ENCODE data around the gene PFKL. TPM values are rescaled to one million over a fixed set of nuclear protein-coding genes. Genes with fewer than 3 reads are reported as not detected.
A peak's percentile ranks its signal among the peaks of the same experiment; 100 is the strongest.

Gene PFKL
- total RNA-seq, 1 experiment from 2014 or later: 90.2 TPM

DNA sequence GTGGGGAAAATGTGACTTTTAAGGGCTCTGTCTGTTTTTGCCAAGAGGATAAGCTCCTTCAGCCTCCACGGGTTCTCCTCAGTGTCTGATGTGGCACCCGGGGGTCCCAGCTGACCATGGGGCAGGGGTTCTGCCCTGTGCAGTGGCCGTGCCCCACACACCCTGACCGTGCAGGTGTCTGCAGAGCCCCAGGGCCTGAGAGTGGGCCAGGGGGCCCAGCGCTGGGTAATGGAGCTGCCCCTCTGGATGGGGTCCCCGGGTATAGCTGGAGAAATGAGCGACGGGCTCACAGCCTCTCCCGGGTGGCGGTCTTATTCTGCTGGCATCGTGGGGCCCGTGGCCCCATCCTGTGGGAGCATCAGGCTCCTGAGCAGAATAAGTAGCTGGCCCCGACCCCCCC lies 2.9 kb upstream of the PFKL start:
- BruUV-seq (replicated peaks): no TSS peak
- Mint-ChIP-seq H3K27ac (ENCODE audit: low read depth, unreplicated experiment) (no peak overlapping the region), H3K4me1 (ENCODE audit: insufficient read depth, unreplicated experiment) (no peaks in the 10 kb centered on the region), H3K36me3 (ENCODE audit: insufficient read depth, unreplicated experiment) (no peaks in the 10 kb centered on the region), H3K27me3 (ENCODE audit: insufficient read depth, unreplicated experiment) (no peaks in the 10 kb centered on the region), H3K4me3 (ENCODE audit: unreplicated experiment) (no peak overlapping the region), H3K9me3 (ENCODE audit: unreplicated experiment) (no peaks in the 10 kb centered on the region)
- intact Hi-C loops (cut with micrococcal nuclease): no loop called here
- TF ChIP-seq, protein P1, sequence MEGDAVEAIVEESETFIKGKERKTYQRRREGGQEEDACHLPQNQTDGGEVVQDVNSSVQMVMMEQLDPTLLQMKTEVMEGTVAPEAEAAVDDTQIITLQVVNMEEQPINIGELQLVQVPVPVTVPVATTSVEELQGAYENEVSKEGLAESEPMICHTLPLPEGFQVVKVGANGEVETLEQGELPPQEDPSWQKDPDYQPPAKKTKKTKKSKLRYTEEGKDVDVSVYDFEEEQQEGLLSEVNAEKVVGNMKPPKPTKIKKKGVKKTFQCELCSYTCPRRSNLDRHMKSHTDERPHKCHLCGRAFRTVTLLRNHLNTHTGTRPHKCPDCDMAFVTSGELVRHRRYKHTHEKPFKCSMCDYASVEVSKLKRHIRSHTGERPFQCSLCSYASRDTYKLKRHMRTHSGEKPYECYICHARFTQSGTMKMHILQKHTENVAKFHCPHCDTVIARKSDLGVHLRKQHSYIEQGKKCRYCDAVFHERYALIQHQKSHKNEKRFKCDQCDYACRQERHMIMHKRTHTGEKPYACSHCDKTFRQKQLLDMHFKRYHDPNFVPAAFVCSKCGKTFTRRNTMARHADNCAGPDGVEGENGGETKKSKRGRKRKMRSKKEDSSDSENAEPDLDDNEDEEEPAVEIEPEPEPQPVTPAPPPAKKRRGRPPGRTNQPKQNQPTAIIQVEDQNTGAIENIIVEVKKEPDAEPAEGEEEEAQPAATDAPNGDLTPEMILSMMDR (IDR thresholded peaks at IDR 0.05; ENCODE audit: unreplicated experiment): no peak
- DNase-seq (ENCODE audit: unreplicated experiment): no peak
- ChIA-PET POLR2A (no interaction called here), CTCF (interaction anchor here (0.6 kb wide), 1 partner anchor 184 kb away, joined by 5 read pairs; no protein-coding TSS in a partner anchor)

- Mint-ChIP-seq H3K27me3 (ENCODE audit: insufficient read depth, unreplicated experiment) (no peaks in the 10 kb centered on the region), H3K4me1 (ENCODE audit: insufficient read depth, unreplicated experiment) (no peaks in the 10 kb centered on the region), H3K36me3 (ENCODE audit: insufficient read depth, unreplicated experiment) (no peaks in the 10 kb centered on the region), H3K9me3 (ENCODE audit: unreplicated experiment) (no peaks in the 10 kb centered on the region), H3K4me3 (ENCODE audit: unreplicated experiment) (no peak overlapping the region), H3K27ac (ENCODE audit: low read depth, unreplicated experiment) (no peak overlapping the region)
- no TSS peak for BruUV-seq (replicated peaks)
- POLR2A ChIA-PET: interaction anchor here (0.6 to 1.2 kb wide), 4 partner anchors 41 to 518 kb away, joined by 3 read pairs; no protein-coding TSS in a partner anchor
- TF ChIP-seq, protein P1 (IDR thresholded peaks at IDR 0.05; ENCODE audit: unreplicated experiment): peak; percentile 72
- CTCF ChIA-PET: interaction anchor here (0.5 to 1.7 kb wide), 10 partner anchors 26 to 371 kb away, joined by 3 to 8 read pairs (median 3); no protein-coding TSS in a partner anchor
- DNase-seq (ENCODE audit: unreplicated experiment): peak; percentile 83
- intact Hi-C loops (cut with micrococcal nuclease): no loop called here
These were observed 2.1 kb upstream of the PFKL start for GRCh38 chr21:44297525-44298290.

GRCh38 chr21:44298301-44298700 lies 1.6 kb upstream of the PFKL start:
- peak; percentile 13 for DNase-seq (ENCODE audit: unreplicated experiment)
- TF ChIP-seq, protein P1 (IDR thresholded peaks at IDR 0.05; ENCODE audit: unreplicated experiment): no peak
- peak overlapping the region; percentile 69 for H3K27ac Mint-ChIP-seq (ENCODE audit: low read depth, unreplicated experiment)
- intact Hi-C loops (cut with micrococcal nuclease): no loop called here
- no TSS peak for BruUV-seq (replicated peaks)
- H3K27me3 Mint-ChIP-seq (ENCODE audit: insufficient read depth, unreplicated experiment): no peaks in the 10 kb centered on the region
- H3K9me3 Mint-ChIP-seq (ENCODE audit: unreplicated experiment): no peaks in the 10 kb centered on the region
- H3K4me1 Mint-ChIP-seq (ENCODE audit: insufficient read depth, unreplicated experiment): no peaks in the 10 kb centered on the region
- peak overlapping the region; percentile 72 for H3K4me3 Mint-ChIP-seq (ENCODE audit: unreplicated experiment)
- H3K36me3 Mint-ChIP-seq (ENCODE audit: insufficient read depth, unreplicated experiment): no peaks in the 10 kb centered on the region
- ChIA-PET CTCF (interaction anchor here (0.5 to 1.7 kb wide), 7 partner anchors 25 to 250 kb away, joined by 3 to 8 read pairs (median 4); no protein-coding TSS in a partner anchor), POLR2A (interaction anchor here (0.6 to 1.6 kb wide), 3 partner anchors 40 to 519 kb away, joined by 3 to 8 read pairs (median 3); no protein-coding TSS in a partner anchor)

- Mint-ChIP-seq H3K4me3 (ENCODE audit: unreplicated experiment) (peak overlapping the region; percentile 72), H3K4me1 (ENCODE audit: insufficient read depth, unreplicated experiment) (no peaks in the 10 kb centered on the region), H3K27ac (ENCODE audit: low read depth, unreplicated experiment) (peak overlapping the region; percentile 69), H3K27me3 (ENCODE audit: insufficient read depth, unreplicated experiment) (no peaks in the 10 kb centered on the region), H3K36me3 (ENCODE audit: insufficient read depth, unreplicated experiment) (no peaks in the 10 kb centered on the region), H3K9me3 (ENCODE audit: unreplicated experiment) (no peaks in the 10 kb centered on the region)
- intact Hi-C loops (cut with micrococcal nuclease): no loop called here
- POLR2A ChIA-PET: interaction anchor here (0.6 to 2.4 kb wide), 5 partner anchors 31 to 291 kb away, joined by 3 to 10 read pairs (median 3); partner anchors contain the start of gene CFAP410
- no peak for DNase-seq (ENCODE audit: unreplicated experiment)
- TF ChIP-seq, protein P1 (IDR thresholded peaks at IDR 0.05; ENCODE audit: unreplicated experiment): no peak
- BruUV-seq (replicated peaks): no TSS peak
- CTCF ChIA-PET: interaction anchor here (0.6 to 1.7 kb wide), 3 partner anchors 39 to 1766 kb away, joined by 3 to 8 read pairs (median 5); no protein-coding TSS in a partner anchor
These were observed 782 bp upstream of the PFKL start for GRCh38 chr21:44299085-44299457.
